M059J (cell line): ENCODE measurements around the gene CIART. TPM values are rescaled to one million over a fixed set of nuclear protein-coding genes. Genes with fewer than 3 reads are reported as not detected.
"Not testable (repeated sequence)": the region's sequence is repeated elsewhere in the genome, so short reads cannot be mapped to it uniquely, and the experiment has no call there.

Experiments
- DNase-seq: peaks from one replicate; pipeline ENCODE4 v3.0.0-alpha.2; 2012; ENCODE audit warnings: low read depth
- total RNA-seq: library from RNA; depleted of rRNA; stranded (reverse); fragments of >200 nt; shearing (Covaris generic); gene quantifications from 2 replicates; pipeline ENCODE4 v1.2.3, GENCODE V29; 2014; rRNA removed

Gene CIART
- total RNA-seq, 1 experiment from 2014 or later: 11.4 TPM

DNA sequence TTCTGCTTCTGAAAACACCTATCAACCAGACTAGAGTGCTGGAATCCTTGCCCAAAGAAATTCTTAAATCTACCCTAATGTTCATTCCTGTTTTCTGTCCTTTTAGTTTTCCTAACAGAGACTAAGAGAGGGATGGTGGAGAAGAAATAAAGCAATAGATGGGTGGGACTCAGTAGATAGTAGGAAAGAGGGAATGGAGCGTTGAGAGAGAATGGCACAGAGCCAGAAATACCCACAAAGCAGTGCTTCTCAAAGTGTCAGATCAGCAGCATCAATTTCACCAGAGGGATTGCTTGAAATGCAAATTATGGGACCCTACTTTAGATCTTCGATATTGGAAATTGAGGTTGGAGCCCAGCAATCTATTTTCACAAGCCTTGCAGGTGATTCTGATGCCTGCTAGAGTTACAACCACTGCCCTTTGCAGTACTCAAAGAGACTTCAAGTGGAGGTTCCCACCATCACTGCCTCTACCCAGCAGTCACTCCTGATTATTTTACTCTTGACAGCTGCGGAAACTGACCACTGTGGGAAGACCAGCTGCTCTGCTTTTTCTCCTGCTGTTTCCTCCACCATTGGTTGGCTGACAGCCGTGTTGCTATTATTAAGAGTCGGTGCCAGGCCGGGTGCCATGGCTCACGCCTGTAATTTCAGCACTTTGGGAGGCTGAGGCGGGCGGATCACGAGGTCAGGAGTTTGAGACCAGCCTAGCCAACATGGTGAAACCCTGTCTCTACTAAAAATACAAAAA is 27.6 kb downstream of the CIART start:
- DNase-seq: no peak

DNA sequence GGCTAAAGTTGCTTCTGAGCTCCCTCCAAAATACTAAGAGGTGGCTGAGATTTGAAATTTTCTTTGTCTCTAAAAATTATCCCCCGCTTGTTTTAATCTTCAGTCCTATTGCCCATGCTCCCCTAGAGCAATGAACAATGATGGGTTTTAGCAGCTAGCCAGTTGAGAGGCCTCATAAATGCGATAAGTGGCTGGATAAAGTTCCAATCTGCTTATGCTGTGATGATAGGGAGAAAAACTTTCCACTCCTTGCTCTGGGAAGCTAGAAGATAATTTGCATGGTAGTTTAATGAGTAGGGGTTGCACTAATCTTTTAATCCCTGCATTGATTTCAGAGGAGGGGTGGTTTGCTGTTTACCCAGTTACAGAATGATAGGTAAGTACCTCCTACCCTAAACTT is 29.4 kb downstream of the CIART start:
- no peak for DNase-seq

DNA sequence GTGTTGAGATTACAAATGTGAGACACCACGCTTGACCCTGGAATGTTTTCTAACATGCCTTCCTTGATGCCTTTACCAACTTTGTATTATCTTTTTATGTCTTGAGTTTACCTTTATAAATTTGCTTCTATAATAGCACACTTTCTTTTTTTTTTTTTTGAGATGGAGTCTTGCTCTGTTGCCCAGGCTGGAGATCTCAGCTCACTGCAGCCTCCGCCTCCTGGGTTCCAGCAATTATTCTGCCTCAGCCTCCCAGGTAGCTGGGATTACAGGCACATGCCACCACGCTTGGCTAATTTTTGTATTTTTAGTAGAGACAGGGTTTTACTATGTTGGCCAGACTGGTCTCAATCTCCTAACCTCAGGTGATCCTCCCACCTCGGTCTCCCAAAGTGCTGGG is 32.3 kb downstream of the CIART start:
- DNase-seq: not testable (repeated sequence)

DNA sequence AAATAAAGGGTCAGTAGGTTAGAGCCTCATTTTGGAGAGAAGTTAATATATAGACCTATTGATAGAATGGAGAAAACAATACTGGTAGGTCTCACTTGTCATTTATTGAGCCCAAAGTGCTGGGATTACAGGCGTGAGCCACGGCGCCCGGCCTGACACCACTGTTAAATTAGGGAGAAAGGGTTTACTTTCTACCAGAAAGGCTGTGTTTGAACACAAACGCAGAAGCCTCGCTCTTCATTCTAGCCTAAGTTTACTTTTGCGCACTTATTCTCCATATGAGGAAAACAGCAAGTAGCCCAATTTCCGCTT is 38.3 kb downstream of the CIART start:
- DNase-seq: no peak

DNA sequence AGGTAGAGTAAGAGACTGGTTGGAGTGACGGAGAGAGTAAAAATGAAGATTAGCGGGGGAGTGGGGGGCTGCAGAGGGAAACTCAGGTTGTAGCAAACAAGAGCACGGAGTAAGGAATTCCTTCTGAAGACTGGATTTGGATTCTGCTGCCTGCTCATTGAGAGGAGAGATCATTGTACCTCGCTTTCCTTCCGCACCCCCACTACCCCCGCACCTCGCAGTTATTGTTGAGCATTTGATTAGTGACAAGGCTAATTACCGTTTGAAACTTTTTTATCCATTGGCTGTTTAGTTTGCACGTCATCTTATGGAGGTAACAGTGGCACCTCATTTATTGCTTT is 39.4 kb downstream of the CIART start:
- no peak for DNase-seq

DNA sequence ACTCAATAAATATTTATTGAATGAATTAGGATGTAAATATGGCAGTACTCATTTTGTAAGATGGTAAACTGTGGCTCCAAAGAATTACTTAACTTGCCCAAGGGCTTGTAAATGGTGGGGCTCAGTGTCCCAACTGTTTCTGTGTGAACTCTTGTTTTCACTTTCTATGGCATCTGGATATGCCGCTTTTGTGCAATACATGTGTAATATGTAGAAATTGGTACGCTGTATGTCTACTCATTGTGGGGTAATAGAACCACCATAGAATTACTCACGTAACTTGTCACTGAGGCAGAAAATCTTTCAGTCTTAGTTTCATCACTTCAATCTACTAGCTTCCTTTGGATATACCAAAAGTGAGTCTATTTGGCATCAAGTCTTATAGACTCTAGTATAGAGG is 40.0 kb downstream of the CIART start:
- no peak for DNase-seq

DNA sequence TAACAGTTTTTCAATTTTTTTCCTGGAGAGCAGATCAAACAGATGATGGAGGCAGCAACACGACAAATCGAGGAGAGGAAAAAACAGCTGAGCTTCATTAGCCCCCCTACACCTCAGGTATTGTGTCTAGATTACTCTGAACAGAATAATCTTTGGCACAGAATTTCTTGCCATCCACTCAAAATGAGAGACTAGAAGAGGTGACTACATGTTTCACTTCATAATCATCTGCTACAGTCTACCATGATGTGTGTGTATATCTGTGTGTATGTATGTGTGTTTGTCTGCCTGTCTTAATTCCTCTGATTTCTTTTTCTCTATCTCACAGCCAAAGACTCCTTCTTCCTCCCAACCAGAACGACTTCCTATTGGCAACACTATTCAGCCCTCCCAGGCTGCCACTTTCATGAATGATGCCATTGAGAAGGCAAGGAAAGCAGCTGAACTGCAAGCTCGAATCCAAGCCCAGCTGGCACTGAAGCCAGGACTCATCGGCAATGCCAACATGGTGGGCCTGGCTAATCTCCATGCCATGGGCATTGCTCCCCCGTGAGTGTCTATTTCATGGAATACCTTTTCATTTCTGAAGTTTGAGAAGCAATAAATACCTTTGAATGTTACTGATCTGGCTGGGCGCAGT is 50.4 kb downstream of the CIART start:
- no peak for DNase-seq

Other genes with a start within 250 kb of the CIART start
- 57.5 and 78.3 TPM in 2 replicates for gene VPS45, start 214.8 kb upstream of the CIART start, total RNA-seq
- gene PLEKHO1, start 132.6 kb upstream of the CIART start, total RNA-seq: 34.9 and 46.8 TPM in 2 replicates
- 50.2 and 64.4 TPM in 2 replicates for gene ANP32E, start 46.4 kb upstream of the CIART start, total RNA-seq
- gene CA14, start 24.8 kb upstream of the CIART start, total RNA-seq: not detected in 2 replicates
- gene APH1A, start 13.5 kb upstream of the CIART start, total RNA-seq: 153 and 163 TPM in 2 replicates
- gene C1orf54, start 9.8 kb upstream of the CIART start, total RNA-seq: 1.0 and 4.3 TPM in 2 replicates
- gene MRPS21, start 11.3 kb downstream of the CIART start, total RNA-seq: 42.4 and 49.3 TPM in 2 replicates
- gene PRPF3, start 39.0 kb downstream of the CIART start, total RNA-seq: 43.2 and 58.5 TPM in 2 replicates
- 11.9 and 20.3 TPM in 2 replicates for gene RPRD2, start 81.6 kb downstream of the CIART start, total RNA-seq
- gene TARS2, start 204.9 kb downstream of the CIART start, total RNA-seq: 13.1 and 24.0 TPM in 2 replicates
- gene ECM1, start 225.6 kb downstream of the CIART start, total RNA-seq: 50.2 and 55.8 TPM in 2 replicates
- gene FALEC, start 233.2 kb downstream of the CIART start, total RNA-seq: not detected in 2 replicates